GM12873 (cell line): ENCODE measurements around the gene ANKRD39.

Experiments used
- CTCF ChIP-seq: IDR thresholded peaks from 2 replicates; pipeline ENCODE4 v1.5.1; 2012; ENCODE audit warnings: low read depth, mild to moderate bottlenecking, moderate library complexity, low read length, control low read depth; ENCODE audit not compliant: insufficient read depth; ENCODE audit errors: missing control alignments

The ANKRD39 gene

GRCh38 chr2:96852667-96853066 is 5.1 kb downstream of the ANKRD39 start:
- TF ChIP-seq CTCF: no peak

GRCh38 chr2:96848264-96848663 is 9.6 kb downstream of the ANKRD39 start:
- no peak for TF ChIP-seq CTCF

- TF ChIP-seq CTCF: no peak
Observed at GRCh38 chr2:96847586-96847985, 10.2 kb downstream of the ANKRD39 start.

- TF ChIP-seq CTCF: no peak
Observed at GRCh38 chr2:96846825-96847224, 11.0 kb downstream of the ANKRD39 start.

GRCh38 chr2:96844405-96844808 is 13.4 kb downstream of the ANKRD39 start:
- TF ChIP-seq CTCF: no peak

- no peak for TF ChIP-seq CTCF
Observed at GRCh38 chr2:96843538-96844268, 14.1 kb downstream of the ANKRD39 start, which contains the start of gene ANKRD23. Gene ANKRD23 (minus strand): TSS chr2:96844021. CDS start chr2:96843992, 29 bp downstream.

GRCh38 chr2:96842600-96842999 is 15.2 kb downstream of the ANKRD39 start:
- TF ChIP-seq CTCF: no peak
